ENCODE measurements around the gene PIGB.

DNA sequence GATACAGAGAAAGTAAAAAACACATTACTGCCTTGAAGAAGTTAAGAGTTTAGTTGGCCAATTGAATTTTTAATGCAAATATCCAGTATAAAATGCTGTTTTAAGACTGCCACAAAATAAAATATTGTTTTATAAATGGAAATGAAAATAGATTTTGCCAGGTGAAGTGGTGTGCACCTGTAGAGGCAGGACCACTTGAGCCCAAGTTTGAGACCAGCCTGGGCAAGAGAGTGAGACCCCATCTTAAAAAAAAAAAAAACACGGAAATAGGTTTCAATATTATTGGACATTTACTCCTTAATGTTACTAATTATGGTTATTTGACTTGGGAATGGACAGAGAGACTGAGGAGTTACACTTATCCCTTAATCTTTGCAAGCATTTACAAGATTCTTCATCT lies 1.9 kb downstream of the PIGB start:
- TF ChIP-seq EZH2 (IDR thresholded peaks at IDR 0.05): no peak
- TF ChIP-seq POLR2AphosphoS5 (IDR thresholded peaks at IDR 0.05; ENCODE audit: borderline replicate concordance, low read depth, low read length): no peak
- no peak for TF ChIP-seq FOXP2 (optimal IDR thresholded peaks at IDR 0.05; ENCODE audit: control extremely low read depth, extremely low read length, insufficient read depth)

All from SK-N-MC (cell line).